Frontal cortex (tissue), 4 donors: ENCODE results near the gene SPINT1. TPM values are rescaled to one million over a fixed set of nuclear protein-coding genes. Genes with fewer than 3 reads are reported as not detected.

ENCODE experiments used
- DNase-seq, 2 donors: peaks; one replicate each; pipeline ENCODE4 v3.0.0; 2012; ENCODE audit warnings: low spot score in 2 of 2
- FAIRE-seq: peaks from 2 replicates; lab custom pipeline; 2012; peaks lifted over from hg19 to GRCh38; lab: Jason Lieb, UNC
- total RNA-seq: library from RNA; depleted of rRNA; stranded (reverse); fragments of >200 nt; gene quantifications from one replicate; pipeline ENCODE4 v1.2.3, GENCODE V29; 2014
- donor health status: control.
- donor health status: control.
- donor health status: control.

The SPINT1 gene
- total RNA-seq, 1 donor from 2014 or later: 1.6 TPM

GRCh38 chr15:40889112-40889511 lies 45.3 kb downstream of the SPINT1 start:
- FAIRE-seq (no peak), DNase-seq (no peak)

GRCh38 chr15:40891138-40891537 lies 47.3 kb downstream of the SPINT1 start:
- DNase-seq: no peak
- no peak for FAIRE-seq

GRCh38 chr15:40891810-40892446 lies 48.1 kb downstream of the SPINT1 start:
- DNase-seq: peak in 1 of 2 donors; percentile 49
- FAIRE-seq: no peak

- FAIRE-seq (no peak), DNase-seq (no peak)
Measured at GRCh38 chr15:40892447-40893012, 48.7 kb downstream of the SPINT1 start.

GRCh38 chr15:40893019-40893670 lies 49.3 kb downstream of the SPINT1 start:
- DNase-seq (no peak), FAIRE-seq (no peak)

- DNase-seq (peak; percentile 88 to 98), FAIRE-seq (no peak)
Measured at GRCh38 chr15:40893733-40894680, 50.2 kb downstream of the SPINT1 start, which contains the start of gene VPS18. TSS of gene VPS18 (plus strand) at chr15:40894450. CDS start at chr15:40894769, 319 bp downstream.

- DNase-seq: no peak
- no peak for FAIRE-seq
Measured at GRCh38 chr15:40894681-40895448, 51.0 kb downstream of the SPINT1 start.

- DNase-seq: no peak
- no peak for FAIRE-seq
Measured at GRCh38 chr15:40899536-40900207, 55.8 kb downstream of the SPINT1 start.

- DNase-seq: no peak
- no peak for FAIRE-seq
Measured at GRCh38 chr15:40900256-40901052, 56.6 kb downstream of the SPINT1 start.

GRCh38 chr15:40901053-40901443 lies 57.2 kb downstream of the SPINT1 start:
- DNase-seq: no peak
- FAIRE-seq: no peak

GRCh38 chr15:40902605-40903561 lies 59.0 kb downstream of the SPINT1 start:
- DNase-seq: no peak
- no peak for FAIRE-seq

GRCh38 chr15:40904552-40905201 lies 60.8 kb downstream of the SPINT1 start:
- DNase-seq (no peak), FAIRE-seq (no peak)

GRCh38 chr15:40906091-40906990 lies 62.5 kb downstream of the SPINT1 start:
- peak; percentile 56 to 67 for DNase-seq
- FAIRE-seq: no peak

GRCh38 chr15:40906991-40907802 lies 63.3 kb downstream of the SPINT1 start:
- DNase-seq (no peak), FAIRE-seq (no peak)
